Neural cell (in vitro differentiated cells): ENCODE data around the gene DSG3.

Experiments used
- EP300 ChIP-seq: fragments of 450-650 bp; conservative IDR thresholded peaks from 2 replicates; pipeline ENCODE4 v1.6.1; 2014; ENCODE audit warnings: antibody characterized with exemption, mild to moderate bottlenecking, moderate library complexity; ENCODE audit not compliant: poor library complexity, severe bottlenecking
- EZH2 ChIP-seq: fragments of 200-600, 300-800 bp; shearing (Covaris generic), sonication (generic); IDR thresholded peaks from 2 replicates; pipeline ENCODE4 v1.6.1; 2014; ENCODE audit warnings: antibody characterized with exemption, low read length, borderline replicate concordance, mild to moderate bottlenecking; ENCODE audit not compliant: insufficient read depth, poor library complexity, severe bottlenecking
- POLR2AphosphoS5 ChIP-seq: IDR thresholded peaks from 2 replicates; pipeline ENCODE4 v1.6.1; 2012
- TAF1 ChIP-seq: IDR thresholded peaks from 2 replicates; pipeline ENCODE4 v1.6.1; 2012; ENCODE audit warnings: low read depth
- TF ChIP-seq, protein P1 (sequence below): fragments of 450-650 bp; IDR thresholded peaks from 2 replicates; pipeline ENCODE4 v1.5.1; 2014; ENCODE audit warnings: antibody characterized with exemption, mild to moderate bottlenecking, moderate library complexity; ENCODE audit not compliant: poor library complexity, severe bottlenecking
- TF ChIP-seq, protein P2 (sequence below): IDR thresholded peaks from 2 replicates; pipeline ENCODE4 v1.6.1; 2012; ENCODE audit warnings: borderline replicate concordance

DNA sequence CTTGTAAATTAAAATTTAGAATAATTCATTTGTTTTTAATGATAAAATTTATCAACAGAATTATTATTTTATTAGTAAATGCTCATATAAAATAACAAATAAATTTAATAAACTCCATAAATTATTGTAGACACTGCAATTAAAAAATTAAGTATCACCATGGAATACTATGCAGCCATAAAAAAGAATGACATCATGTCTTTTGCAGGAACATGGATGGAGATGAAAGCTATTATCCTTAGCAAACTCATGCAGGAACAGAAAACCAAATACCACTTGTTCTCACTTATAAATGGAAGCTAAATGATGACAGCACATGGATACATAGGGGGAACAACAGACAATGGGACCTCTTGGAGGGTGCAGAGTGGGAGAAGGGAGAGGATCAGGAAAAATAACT, 29.7 kb upstream of the DSG3 start:
- TF ChIP-seq, protein P1, sequence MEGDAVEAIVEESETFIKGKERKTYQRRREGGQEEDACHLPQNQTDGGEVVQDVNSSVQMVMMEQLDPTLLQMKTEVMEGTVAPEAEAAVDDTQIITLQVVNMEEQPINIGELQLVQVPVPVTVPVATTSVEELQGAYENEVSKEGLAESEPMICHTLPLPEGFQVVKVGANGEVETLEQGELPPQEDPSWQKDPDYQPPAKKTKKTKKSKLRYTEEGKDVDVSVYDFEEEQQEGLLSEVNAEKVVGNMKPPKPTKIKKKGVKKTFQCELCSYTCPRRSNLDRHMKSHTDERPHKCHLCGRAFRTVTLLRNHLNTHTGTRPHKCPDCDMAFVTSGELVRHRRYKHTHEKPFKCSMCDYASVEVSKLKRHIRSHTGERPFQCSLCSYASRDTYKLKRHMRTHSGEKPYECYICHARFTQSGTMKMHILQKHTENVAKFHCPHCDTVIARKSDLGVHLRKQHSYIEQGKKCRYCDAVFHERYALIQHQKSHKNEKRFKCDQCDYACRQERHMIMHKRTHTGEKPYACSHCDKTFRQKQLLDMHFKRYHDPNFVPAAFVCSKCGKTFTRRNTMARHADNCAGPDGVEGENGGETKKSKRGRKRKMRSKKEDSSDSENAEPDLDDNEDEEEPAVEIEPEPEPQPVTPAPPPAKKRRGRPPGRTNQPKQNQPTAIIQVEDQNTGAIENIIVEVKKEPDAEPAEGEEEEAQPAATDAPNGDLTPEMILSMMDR, result no peak
- no peak for TF ChIP-seq POLR2AphosphoS5
- TF ChIP-seq, protein P2, sequence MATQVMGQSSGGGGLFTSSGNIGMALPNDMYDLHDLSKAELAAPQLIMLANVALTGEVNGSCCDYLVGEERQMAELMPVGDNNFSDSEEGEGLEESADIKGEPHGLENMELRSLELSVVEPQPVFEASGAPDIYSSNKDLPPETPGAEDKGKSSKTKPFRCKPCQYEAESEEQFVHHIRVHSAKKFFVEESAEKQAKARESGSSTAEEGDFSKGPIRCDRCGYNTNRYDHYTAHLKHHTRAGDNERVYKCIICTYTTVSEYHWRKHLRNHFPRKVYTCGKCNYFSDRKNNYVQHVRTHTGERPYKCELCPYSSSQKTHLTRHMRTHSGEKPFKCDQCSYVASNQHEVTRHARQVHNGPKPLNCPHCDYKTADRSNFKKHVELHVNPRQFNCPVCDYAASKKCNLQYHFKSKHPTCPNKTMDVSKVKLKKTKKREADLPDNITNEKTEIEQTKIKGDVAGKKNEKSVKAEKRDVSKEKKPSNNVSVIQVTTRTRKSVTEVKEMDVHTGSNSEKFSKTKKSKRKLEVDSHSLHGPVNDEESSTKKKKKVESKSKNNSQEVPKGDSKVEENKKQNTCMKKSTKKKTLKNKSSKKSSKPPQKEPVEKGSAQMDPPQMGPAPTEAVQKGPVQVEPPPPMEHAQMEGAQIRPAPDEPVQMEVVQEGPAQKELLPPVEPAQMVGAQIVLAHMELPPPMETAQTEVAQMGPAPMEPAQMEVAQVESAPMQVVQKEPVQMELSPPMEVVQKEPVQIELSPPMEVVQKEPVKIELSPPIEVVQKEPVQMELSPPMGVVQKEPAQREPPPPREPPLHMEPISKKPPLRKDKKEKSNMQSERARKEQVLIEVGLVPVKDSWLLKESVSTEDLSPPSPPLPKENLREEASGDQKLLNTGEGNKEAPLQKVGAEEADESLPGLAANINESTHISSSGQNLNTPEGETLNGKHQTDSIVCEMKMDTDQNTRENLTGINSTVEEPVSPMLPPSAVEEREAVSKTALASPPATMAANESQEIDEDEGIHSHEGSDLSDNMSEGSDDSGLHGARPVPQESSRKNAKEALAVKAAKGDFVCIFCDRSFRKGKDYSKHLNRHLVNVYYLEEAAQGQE, result no peak
- no peak for TF ChIP-seq TAF1
- TF ChIP-seq EZH2, result no peak
- TF ChIP-seq EP300, result no peak
